Kidney capillary endothelial cell (primary cell): ENCODE data around the gene OR2A2.
"Not testable (repeated sequence)": the region's sequence is repeated elsewhere in the genome, so short reads cannot be mapped to it uniquely, and the experiment has no call there.

ENCODE experiments used
- DNase-seq: peaks from one replicate; pipeline ENCODE4 v3.0.0-alpha.2; 2018; ENCODE audit warnings: low spot score

Gene OR2A2

DNA sequence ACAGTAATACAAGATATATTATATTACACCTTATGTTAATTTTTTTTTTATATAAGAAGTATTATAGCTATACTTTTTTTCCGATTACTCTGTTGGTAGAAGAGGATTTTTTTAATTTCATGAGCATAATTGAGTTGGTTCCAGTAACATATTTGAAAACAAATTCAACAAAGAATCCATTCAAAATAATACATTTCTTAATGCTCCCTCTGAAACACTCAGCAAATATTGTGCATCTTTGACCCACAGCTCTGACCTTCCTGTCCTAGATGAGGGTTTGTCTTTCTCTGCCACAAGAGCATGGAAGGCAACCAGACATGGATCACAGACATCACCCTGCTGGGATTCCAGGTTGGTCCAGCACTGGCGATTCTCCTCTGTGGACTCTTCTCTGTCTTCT, at the start of gene OR2A2:
TSS of gene OR2A2 (plus strand) at position 301 of the 400 bp plus-strand sequence. CDS start at position 301, 0 bp downstream.
- no peak for DNase-seq

DNA sequence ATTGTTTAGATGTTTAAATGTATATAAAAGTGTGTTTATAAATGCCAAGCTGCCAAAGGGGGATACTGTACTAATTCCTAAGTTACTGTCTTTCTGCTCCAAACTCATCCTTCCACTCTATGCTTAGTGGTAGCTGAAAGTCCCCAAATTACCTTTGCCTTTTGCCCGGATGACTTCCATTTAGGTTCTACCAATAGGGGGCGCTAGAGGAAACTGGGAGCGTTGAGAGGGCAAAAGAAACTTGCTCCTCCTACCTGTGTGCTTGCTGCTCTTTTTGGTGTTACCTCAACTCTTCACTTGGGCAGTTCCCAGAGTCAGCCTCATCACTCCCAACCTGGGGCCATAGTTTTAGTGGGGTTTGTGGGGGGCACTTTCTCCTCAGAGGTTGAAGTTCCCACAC, 45.7 kb upstream of the OR2A2 start:
- no peak for DNase-seq

GRCh38 chr7:144069511-144069910, 39.9 kb upstream of the OR2A2 start, which contains the start of gene OR2A25:
OR2A25 (plus strand) TSS chr7:144069811; CDS start chr7:144074220, 4,409 bp downstream.
- DNase-seq, result no peak

DNA sequence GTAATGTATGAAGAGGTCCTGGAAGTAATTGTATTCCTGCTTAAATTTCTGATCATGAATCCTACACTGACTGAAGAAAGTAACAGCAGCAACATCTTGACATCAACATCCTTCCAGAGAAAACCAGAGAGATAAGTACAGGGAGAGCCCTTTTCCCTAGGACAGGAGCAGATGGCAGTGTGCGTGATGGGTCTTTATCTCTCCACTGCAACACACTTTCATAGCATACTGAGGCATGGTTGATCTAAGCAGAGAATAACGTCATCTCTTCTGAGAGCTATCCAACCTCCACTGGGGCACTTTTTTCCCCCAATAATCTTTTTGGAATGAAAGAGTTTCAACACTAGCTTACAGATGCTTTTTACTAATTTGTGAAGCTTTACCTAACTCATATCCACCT, 39.4 kb upstream of the OR2A2 start:
- DNase-seq, result no peak

GRCh38 chr7:144074374-144074773, 35.0 kb upstream of the OR2A2 start:
- DNase-seq, result no peak

- no peak for DNase-seq
Measured at GRCh38 chr7:144085978-144086377, 23.4 kb upstream of the OR2A2 start, which contains the start of gene OR2A12. OR2A12 (plus strand) TSS chr7:144086278; CDS start chr7:144095108, 8,830 bp downstream.

DNA sequence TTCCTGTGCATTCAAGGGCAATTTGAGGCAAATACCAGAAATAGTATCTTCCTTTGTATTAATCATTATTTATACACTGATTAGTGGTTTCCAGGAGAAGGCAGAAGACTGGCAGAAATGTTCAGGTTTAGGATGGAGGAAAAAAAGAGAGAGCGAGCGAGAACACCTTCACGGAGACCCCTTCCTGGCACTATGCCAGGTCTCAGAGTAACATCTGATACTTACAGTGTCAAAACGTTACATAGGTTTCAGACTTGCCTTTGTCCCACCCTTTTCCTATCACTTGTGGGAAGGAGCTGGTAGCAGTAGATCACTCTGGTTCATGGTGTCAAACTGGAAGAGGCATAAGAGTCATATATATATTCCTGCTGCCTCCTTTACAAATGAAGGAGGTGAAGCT, 22.7 kb upstream of the OR2A2 start:
- DNase-seq, result no peak

DNA sequence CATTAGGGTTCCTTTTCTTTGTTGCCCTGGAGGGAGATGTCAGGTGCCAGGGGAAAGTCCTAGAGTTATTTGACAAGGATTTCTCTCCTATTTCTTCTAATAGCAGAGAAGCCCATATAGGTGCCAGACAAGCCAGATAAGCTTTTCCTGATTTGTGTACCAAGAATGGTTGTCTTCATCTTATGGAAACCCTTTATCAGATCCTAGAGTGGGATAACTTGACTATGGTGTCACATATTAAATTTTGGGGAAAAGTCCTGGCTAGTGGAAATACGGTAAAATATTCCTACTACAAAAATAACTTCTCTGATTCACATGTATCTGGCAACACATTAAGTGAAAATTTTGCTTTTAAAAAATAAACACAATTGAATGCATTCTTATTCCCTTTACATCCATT, 22.2 kb upstream of the OR2A2 start:
- DNase-seq, result no peak

DNA sequence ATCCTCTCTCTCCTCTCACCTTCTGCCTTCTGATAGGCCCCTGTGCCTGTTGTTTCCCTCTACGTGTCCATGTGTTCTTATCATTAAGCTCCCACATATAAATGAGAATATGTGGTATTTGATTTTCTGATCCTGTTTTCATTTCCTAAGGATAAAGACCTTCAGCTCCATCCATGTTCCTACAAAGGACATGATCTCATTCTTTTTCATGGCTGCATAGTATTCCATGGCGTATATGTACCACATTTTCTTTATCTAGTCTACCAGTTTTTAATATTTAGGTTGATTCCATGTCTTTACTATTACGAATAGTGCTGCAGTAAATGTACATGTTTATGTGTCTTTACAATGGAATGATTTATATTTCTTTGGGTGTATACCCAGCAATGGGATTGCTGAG, 18.7 kb upstream of the OR2A2 start:
- no peak for DNase-seq

DNA sequence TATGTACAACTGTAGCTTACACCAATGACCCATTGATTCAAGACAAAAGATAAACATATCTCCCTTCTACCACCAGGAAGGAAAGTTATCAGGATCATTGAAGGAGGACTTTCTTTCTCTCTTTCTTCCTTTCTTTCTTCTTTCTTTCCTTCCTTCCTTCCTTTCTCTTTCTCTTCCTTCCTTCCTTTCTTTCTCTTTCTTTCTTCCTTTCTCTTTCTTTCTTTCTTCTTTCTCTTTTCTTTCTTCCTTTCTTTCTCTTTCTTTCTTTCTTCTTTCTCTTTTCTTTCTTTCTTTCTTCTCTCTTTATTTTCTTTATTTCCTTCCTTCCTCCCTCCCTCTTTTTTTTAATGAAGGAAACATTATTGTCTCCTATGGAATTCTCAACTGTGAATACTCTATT, 10.6 kb upstream of the OR2A2 start:
- no peak for DNase-seq

- no peak for DNase-seq
Measured at GRCh38 chr7:144100607-144101006, 8.8 kb upstream of the OR2A2 start.

DNA sequence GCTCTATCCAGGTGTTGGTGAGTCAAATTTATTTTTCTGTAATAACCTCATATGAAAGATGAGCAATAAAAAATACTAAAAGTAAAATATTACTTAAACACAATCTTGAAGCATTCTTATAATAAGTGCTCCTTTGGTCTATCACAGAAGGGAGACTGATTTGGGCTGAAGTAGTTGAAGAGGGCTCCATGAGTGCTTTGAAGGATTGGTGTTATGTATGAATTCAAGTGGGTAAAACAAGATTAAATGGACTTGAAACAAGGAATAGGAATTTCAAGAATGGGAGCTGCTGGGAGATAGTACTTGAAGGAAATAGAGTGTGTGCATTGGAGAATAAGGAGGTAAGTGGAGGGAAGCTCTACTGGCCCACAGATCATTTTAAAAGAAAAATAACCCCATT, 7.3 kb upstream of the OR2A2 start:
- DNase-seq, result no peak

DNA sequence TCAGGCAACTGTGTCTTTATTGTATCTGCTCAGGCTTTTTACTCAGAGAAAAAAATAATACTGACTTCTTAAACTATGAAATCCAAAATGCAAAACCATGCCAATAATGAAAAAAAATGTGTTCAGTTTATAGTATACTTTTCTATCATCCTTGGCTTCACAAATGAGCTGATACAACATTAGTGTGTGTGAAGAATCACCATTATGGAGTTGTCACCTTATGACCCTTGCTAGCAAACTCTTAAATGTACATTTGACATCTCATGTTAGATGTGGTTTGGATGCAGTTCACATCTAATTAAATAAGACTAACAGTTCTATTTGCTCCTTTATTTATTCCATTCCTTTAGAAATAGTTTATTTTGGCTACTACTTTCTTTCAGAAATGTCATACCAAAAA, 4.2 kb upstream of the OR2A2 start:
- no peak for DNase-seq

DNA sequence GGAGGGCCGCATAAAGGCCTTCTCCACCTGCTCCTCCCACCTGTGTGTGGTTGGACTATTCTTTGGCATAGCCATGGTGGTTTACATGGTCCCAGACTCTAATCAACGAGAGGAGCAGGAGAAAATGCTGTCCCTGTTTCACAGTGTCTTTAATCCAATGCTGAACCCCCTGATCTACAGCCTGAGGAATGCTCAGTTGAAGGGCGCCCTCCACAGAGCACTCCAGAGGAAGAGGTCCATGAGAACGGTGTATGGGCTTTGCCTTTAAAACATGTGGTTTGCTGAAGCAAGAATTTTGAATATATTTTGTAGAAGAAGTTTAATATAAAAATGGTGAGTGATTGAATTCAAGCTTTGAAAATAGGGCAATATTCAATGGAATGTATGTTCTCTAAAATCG, 889 bp downstream of the OR2A2 start:
- DNase-seq, result no peak

DNA sequence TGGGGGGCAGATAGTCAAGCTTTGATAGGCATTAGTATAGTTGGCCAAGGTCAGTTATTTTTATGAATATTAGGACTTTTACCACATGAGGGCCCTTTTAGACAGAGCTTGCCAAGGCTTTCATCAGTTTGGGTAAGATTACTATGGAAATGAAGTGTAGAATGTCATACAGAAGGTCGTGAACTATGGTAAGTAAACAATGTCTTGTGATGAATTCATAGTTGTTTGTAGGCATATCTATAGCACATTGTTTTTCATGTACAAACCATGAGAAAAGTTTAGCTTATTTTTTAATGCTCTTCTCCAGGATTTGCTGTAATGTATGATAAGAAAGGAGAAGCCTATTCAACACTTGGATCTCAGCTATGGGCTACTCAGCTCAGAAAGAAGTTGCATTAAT, 4.3 kb downstream of the OR2A2 start:
- DNase-seq, result no peak

DNA sequence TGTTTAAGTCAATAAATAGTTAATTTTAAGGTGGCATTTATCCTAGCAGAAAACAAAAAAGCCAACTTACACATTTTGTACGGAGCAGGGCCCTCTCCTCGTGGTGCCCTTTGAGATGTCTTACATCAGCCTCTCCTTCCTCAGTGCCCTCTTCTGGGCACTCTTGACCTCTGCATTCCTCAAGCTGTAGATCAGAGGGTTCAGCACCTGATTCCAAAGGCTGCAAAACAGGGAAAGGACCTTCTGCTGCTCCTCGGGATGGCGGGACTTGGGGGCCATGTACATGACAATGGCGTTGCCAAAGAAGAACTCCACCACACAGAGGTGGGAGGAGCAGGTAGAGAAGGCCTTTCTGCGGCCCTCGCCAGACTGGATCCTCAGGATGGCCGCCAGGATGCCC, 9.0 kb downstream of the OR2A2 start:
- DNase-seq, result no peak

GRCh38 chr7:144122876-144123275, 13.5 kb downstream of the OR2A2 start, which contains the start of gene OR2A14:
OR2A14 (plus strand) TSS chr7:144123176; CDS start chr7:144129113, 5,937 bp downstream.
- no peak for DNase-seq

DNA sequence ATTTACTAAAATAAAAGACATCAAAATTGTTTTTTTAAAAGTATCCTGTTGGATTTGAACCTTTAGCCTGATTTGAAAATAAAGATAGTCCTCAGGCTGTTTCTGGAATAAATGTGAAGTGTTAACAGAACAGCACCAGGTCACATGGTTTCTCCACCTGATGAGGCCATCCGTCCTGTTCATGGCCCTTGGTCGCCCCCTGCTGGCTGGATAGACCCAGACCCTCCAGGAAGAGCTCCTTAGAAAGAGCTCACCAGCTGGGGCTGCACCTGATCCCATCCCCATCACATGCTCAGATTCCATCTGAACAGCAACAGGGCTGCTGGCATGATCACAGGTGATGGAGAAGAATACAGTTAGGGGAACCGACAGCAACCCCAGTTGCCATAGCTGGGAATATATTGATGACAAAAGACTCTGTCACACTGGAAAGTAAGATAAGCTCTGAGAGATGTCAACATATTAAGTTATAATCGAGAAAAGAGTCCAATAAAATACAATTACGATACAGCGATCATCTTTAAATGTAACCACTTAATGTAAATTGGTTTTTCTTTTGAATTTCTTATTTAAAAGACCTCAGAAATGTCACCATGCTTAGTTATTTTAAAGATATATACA, 18.4 kb downstream of the OR2A2 start:
- peak; percentile 68 for DNase-seq

DNA sequence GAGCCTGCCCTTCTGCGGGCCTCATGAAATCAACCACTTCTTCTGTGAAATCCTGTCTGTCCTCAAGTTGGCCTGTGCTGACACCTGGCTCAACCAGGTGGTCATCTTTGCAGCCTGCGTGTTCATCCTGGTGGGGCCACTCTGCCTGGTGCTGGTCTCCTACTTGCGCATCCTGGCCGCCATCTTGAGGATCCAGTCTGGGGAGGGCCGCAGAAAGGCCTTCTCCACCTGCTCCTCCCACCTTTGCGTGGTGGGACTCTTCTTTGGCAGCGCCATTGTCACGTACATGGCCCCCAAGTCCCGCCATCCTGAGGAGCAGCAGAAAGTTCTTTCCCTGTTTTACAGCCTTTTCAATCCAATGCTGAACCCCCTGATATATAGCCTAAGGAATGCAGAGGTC, 20.2 kb downstream of the OR2A2 start:
- not testable (repeated sequence) for DNase-seq

GRCh38 chr7:144130730-144131129, 21.3 kb downstream of the OR2A2 start:
- DNase-seq, result no peak

DNA sequence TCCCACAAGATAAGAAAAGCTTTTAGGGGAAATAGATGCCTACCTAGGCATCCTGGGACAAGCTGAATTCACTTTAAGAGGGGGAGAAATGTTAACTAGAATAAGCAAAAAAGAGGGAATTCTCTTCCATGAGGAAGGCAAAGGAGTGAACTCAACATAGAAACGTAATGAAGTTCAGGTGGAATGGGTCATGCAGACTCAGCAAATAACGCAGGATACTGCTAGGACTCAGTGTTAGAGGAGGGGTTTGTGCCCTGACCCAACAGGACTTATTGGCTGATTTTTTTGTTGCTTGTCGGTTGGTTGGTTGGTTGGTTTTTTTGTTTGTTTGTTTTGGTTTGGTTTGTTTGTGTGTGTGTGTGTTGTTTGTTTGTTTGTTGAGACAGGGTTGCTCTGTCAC, 22.9 kb downstream of the OR2A2 start:
- no peak for DNase-seq

DNA sequence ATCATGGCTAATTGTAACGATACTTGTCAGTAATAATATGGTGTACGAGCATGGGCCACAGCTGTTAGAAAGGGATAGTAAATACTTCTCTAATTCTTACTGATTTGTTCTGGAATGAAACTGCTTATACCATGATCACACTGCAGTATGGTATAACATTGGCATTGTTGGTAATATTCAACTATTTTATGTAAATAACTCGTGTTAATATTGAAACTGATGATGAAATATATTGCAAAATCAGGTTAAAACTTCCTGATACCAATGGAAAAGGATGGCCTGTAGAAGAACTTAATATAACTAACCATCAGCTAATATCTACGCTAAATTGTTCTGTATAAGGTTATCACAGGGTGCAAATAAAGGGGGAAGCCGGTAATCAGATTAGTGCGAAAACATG, 23.9 kb downstream of the OR2A2 start:
- no peak for DNase-seq

DNA sequence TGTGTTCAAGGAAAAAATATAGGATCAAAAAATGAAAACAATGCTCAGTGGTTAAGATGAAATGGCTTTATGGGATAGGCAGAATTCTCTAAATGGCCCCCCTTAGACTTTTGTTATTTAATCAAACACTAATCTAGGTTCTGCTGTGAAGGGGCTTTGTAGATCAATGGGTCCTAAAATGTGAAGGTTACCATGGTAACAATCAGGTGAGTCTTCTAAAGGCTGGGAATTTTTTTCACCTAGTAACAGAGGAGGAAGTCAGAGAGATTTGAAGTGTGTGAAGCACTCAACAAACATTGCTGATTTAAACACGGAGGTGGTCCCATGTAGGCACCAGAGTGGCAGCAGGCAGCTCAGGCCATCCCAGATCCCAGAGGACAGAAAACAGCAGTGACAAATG, 24.7 kb downstream of the OR2A2 start:
- DNase-seq, result no peak

GRCh38 chr7:144137501-144137900, 28.1 kb downstream of the OR2A2 start:
- DNase-seq, result no peak
